HG03575 (cell line): Measurements from ENCODE around the gene CCNK.

Experiments
- ATAC-seq: cut with Tn5 transposase; IDR thresholded peaks from one replicate; pipeline ENCODE4 v1.9.1; 2021; ENCODE audit not compliant: unreplicated experiment, insufficient number of reproducible peaks, low FRiP score; ENCODE audit errors: extremely low read depth

The CCNK gene

DNA sequence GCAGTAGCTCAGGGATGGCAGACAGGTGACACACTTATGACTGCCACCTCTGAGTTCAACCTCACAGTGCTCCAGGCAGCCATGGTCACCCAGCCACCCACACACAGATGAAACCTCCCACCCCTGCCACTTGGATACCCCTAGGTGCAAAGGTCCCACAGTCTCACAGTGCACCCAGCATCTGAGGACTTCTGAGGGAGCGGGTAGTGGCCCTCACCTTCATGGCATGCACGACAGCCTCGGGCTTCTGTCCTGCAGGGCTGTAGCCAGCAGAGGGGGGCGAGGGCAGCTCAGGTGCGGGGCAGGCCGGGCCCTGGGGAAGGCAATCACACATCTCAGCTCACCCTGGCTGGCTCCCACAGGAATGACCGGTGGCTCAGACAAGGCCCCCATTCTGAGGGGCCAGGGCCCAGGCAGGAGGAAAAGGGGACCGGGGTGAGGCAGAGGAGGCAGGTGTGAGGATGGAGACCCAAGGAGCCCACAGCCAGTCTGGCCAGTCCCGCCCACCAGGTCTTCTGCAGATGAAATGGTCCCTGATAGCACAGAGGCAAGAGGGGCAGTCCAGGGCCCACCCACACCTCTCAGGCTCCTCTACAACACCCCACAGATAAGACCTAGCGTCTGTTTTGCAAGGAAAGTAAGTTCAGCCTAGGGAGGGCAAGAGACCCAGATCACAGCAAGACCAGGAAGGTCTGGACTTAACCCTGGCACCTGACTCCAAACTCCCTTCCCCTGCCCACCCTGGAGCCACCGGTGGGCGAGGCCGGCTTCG lies 35.8 kb downstream of the CCNK start:
- no peak for ATAC-seq

DNA sequence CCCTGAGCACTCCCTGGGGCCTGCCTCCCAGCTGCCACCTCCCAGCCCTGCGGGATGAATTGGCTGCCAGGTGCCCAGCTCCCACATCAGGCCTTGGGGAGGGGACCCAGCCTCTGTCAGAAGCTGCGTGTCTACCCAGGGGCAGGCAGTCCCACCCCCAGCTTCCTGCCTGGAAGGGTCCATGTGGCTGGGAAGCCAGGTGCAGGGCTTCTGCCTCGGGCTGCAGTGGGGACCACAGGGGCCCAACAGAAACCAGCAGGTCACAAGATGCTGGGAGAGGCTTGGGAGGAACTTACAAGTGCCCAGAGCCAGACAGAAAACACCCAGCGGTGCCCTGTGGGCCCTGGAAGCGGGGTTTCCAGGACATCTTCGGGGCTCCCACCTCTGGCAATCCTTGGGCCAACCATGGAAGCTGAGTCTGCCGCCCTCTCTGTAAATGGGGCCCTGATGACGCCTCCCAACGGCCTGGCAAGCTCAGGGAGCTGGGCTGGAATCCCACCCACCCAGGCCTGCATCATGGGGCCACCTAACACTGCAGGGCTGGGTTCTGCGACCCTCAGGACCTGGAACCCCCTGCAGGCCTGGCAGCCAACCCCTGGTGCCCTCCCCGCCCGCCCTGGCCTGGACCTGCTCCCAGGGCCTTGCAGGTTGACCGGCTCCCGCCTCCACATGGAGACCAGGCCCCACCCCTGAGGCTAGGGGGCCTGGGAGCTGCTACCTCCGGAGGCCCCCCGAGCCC lies 36.6 kb downstream of the CCNK start:
- ATAC-seq: no peak

DNA sequence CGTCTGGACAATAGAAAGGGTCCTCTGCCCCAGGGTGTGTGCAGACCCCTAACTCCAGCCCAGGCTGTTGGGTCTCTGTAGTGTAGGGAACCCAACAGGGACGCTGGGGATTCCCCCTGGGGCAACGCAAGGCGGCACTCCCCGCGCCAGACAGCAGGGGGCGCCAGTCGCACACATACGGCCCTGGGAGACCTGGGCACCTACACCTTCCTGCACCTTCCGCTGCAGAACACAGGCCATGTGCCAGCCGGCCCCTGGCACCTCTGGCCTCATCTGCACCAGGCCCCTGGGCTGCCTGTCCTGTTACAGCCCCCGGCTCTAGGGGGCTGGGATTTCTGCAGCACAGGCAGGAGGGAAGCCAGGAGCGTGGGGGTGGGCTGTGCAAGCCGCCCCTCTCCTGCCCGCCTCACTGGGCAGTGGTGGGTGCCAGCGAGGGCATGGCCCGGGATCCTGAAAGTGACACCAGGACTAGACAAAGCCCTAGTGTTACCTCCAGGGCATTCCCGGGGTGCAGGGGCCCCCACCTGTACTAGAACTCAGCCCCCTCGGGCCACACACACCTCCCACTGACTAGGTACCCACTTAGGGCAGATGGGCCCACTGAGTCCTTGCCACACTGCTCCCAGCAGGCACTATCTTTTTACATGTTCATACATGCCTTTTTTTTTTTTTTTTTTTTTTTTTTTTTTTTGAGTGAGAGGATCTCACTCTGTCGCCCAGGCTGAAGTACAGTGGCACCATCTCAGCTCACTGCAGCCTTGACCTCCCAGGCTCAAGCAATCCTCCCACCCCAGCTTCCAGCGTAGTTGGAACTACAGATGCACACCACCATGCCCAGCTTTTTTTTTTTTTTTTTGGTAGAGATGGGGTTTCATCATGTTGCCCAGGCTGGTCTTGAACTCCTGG lies 37.5 kb downstream of the CCNK start:
- ATAC-seq: no peak

DNA sequence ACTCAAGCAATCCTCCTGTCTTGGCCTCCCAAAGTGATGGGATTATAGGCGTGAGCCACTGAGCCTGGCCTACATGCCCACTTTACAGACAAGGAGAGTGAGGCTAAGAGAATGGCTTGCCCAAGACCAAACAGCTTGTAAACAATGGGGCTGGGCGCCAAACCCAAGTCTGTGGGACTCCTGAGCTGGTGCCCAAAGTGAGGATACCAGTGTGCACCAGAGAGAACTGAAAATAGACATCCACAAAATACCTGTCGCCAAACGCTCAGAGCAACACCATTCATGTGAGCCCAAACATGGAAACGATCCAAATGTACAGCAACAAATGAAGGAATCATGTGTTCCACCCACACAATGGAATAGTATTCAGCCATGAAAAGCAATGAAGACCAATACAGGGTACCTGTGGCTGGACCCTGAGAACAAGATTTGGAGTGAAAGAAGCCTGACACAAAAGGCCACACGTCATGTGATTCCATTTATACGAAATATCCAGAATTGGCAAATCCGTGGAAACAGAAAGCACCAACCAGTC lies 38.2 kb downstream of the CCNK start:
- no peak for ATAC-seq

DNA sequence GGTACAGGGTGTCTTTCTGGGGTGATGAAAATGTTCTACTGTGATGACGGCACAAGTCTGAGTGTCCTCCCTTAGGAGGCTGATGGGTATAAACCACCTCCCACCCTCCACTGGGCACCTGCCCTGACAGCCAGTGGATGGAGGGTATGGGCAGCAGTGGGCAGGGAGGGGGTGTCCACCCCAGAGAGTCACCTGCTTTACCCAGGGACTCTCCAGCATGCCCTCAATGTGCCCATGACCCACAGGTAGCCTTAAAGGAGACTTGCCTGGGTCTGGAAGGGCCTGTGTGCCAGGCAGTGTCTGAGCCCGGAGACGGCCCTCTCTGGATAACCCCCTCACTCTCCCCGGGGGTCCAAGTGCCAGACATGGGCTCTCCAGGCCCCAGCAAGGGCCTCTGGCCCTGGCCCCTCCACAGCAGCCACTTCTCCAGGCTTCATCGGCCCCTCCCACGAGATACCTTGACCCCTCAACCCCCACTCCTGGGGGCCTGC lies 38.8 kb downstream of the CCNK start:
- no peak for ATAC-seq

DNA sequence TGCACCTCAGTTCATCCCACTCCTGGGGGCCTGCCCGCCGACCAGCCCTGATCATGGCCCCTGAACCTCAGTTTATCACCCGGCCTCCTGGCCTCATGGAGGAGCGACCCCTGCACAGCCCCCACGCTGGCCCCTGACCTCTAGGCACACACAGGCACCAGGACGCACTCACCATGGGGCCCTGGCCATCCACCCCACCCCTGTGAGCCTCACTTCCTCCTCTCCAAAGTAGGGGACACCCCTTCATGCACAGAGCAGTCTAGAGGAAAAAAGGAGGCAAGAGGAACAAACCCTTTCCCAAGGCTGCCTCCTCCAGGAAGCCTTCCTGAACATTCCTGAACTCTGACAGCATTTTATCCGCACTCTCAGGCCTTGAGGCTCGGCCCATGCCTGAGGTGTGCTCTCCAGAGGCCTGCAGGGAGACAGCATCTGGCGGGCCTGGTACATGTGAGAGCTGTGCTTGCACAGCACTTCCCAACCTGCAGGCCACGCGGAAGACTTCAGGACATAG lies 39.4 kb downstream of the CCNK start:
- no peak for ATAC-seq

DNA sequence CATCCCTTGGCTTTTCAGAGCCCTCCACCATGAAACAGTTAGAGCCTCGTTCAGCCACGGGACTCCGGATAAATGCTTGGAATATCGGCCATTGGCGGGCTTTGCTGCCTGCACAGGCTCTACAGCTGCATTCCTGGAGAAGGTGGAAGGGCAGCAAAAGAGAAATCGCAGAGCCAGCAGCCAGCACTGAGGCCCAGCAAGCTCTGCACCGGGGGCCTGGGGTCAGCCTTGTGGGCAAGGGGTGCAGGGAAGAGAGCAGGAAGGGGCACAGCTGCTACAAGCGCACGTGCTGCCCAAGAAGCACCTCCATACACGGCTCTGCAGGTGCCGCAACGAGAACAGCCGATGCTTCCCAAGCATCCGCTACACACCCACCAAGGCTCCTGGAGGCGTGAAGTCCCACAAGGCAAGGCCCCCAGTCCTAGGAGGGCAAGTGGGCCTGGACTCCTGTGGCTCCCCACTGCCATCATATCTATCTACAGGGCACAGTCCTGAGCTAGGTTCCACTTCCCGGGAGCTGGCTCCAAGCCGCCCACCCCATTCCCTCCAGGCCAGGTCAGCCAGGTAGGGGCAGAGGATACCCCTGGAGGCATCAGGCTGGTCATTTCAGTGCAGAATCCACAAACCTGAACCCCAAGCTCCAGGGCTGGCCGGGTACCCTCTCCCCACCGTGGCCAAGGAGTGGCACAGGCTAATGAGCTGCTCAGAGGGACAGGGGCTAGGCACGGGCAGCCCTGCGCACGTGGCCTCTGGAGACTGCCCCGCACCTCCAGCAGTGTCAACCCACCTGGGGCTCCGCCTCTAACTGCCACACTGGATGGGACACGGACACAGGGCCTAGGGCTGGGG lies 40.2 kb downstream of the CCNK start:
- ATAC-seq: no peak

DNA sequence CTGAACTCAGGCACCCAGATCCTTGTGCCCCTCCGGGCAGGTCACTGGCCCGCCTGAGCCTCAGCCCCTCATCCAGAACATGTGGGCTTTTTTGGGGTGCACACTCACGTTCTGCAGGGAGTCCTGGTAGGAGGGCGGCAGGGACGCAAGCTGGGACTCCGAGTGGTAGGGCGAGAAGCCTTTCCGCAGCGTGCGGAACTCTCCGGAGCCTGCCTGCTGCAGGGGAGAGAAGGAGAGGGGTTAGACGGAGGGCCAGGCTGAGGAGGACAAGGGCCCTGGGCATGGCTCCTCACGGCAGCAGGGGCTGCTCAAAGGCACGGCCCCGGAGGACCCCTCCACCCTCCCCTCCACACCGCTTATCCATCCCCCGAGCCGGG lies 40.8 kb downstream of the CCNK start:
- ATAC-seq: no peak

DNA sequence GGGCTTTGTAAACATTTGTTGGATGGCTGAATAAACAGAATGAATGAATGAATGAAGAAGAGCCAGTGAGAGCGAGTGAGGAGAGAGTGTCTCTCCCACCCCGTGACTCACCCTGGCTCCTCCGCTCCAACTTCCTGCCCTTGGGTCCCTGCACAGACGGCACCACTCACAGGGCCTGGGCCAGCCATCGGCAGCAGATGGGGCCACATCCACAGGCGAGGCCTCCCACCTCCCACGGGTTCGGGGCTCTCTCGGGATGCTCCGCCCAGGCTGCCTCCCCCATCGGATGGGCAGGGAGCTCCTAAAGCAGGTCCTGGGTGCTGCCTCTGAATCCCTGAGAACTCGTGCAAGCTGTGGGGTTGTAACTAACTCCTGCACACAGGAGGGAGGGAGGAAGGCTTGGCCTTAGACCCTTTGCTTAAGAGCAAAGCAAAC lies 41.3 kb downstream of the CCNK start:
- no peak for ATAC-seq

DNA sequence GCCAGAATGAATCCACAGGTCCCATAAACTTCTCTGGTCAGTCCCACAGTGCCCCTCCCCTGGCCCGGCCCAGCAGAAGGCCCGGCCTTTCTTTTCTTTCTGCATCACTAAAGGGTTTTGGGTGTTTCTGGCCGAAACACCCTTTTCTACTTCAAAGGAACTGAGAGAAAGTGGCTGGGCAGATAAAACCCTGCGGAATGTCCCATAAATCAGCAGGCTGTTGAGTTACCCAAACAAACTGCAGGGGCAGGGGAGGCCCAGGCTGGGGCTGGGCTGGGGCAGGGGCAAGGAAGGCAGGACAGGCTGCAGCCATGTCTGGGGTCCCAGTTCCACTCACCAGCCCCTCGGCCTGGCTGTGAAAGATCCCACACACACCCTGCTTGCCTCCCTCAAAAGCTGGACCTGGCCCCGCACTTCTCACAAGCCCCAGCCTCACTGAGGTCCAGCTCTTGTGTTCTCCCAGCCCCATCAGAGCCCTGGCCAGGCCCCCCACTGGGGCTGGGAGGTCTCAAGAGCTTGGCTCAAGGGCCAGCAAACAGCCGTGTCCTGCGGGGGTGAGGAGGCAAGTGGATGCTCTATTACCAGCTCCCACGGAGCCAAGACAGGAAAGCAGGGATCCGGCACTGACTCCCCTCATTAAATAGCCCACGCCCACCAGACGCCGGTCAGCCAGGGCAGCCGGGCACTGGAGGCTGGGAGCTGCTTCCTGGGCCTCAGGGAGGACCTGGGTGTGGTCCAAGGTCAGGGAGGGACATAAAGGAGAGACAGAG lies 41.9 kb downstream of the CCNK start:
- no peak for ATAC-seq

DNA sequence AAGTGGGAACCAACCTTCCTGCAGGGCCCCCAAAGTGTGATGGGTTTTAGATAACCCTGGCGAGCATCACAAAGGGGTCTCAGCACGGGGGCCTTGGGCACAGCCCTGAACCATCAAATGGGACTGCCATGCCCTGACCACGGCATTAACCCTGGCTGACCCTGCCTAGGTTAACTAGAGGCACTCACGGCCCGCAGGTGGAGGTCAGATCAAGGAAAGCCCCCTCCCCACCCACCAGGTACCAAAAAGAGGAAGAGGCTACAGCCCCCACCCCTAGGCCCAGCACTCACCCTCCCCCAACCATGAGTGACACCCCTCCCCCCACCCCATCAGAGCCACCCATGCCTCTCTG lies 42.5 kb downstream of the CCNK start:
- ATAC-seq: no peak

DNA sequence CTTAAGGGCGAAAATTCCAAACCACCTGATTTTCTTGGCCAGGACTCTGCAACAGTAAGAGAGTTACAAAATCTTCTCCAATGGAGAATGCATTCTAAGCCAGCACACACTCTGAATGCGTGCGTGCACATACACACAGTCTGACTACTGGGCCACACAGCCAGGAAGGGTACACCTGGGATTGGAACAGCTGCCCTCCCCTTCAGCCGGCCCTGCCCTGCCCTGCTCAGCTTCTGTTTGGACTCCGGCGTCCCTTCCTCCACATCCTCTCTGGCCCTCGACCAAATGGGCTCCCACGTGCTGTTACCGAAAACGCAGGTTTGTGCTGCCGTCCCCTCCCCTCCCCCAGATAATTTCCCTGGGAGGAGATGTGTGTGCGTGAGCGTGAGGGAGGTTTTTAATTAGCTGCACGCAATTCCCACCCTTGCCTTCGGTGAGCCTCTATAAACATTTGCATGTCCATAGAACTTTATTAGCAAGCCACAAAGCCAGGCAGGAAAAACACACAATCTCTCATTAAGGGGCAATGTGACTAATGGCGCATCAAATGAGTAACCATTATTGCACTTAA lies 43.0 kb downstream of the CCNK start:
- no peak for ATAC-seq

DNA sequence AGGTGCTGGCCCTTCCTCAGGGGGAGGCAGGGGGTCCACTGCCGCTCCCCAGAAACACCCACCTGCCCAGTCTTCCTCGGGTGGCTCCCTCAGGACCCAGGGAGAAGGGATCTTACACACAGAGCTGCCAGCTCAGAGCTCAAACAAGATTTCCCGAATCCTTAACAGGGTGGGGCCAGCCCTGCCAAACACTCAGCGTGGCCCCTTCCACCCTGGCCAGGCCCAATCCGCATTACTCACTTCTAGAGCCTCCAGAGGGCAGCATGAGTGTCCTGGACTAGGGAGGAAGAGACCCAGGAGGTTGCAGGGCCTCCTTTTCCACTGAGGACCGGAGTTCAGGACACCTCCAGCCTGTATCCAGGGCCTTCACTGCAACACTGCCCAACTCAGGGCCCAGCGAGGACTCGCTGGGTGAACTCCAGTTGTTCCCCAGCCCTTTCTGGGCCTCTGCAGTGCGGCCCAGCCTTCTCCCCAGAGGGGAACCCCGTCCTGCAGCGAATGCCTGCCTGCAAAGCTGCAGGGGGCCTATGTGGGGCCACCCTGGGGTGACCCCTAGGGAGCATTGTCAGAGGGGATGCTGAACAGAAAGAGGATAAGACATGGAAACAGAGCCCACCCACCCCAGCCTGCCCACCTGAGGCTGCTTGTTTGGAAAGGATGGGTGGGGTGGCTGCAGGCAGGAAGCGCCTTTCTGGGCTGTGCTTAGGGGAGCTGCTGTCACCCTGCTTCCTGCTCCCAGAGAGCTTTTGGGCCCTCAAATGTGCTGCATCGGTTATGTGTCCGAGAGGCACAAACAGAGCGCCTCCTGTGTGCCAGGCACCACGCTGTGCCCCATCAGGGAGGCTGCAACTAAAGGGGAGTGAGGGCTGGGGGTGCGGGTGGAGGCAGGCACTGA lies 43.8 kb downstream of the CCNK start:
- no peak for ATAC-seq

DNA sequence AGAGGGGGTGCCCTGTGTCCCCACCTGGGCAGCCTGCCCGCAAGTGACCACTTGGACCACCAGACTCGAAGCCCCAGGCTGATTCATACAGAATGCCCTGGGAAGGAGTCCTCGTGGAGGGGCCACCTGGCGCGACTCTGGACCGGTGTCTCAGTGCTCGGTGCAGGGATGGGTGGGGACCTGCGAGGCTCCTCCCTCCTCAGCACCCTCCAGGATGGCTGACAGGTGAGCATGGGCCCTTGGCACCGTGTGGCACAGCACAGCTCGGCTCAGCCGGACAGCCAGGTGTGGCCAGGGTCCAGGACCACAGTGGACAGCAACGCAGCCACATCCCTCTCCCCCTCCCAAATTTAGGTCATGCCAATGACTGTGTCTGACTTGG lies 44.5 kb downstream of the CCNK start:
- no peak for ATAC-seq

DNA sequence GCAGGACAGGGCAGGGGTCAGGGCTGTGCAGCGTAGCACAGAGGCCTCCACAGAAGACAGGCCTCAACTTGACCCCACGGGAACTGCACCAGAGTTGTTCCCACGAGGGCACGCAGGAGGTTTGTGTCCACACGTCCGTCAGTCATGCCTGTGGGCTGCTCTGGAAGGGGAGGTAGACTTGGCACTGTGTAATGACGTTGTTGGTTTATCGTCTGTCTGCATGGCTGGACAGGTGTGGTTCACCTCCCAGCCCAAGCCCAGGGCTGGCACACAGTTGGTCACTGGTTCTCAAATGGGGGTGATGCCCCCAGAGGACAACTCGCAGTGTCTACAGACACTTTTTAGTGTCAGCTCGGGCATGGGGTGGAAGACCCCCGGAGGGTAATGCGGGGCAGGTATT lies 45.8 kb downstream of the CCNK start:
- no peak for ATAC-seq

DNA sequence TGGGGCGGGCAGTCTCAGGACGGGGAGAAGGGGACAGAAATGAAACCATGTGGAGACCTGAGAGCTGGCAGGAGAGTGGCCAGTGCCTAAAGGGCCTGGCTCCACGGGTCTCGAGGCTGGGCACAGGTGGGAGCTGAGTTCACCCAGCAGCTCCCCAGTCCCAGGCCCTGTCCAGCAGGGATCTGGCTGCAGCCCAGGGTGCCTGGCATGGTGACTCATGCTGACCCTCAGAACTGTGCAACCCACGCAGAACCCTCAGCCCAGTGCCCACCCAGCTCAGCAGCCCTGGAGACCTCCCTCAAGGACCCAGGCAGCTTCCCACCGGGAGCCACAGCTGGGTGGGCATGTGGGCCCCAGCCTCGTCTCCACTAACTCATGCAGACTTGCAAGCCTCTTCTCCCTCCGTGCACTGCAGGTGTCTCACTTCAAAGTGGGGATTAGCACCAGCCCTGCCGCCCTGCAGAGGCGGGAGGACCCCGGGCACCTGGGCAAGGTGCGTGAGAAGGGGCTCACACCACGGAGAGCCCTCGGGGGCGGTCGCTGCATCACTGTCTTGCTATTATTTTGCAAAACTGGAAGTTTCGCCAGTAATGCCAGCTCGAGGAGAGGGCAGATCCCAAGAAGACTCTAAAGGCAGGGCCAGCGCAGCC lies 46.3 kb downstream of the CCNK start:
- no peak for ATAC-seq
